GM12878 (cell line): Measurements from ENCODE around the gene LRRC39. TPM values are rescaled to one million over a fixed set of nuclear protein-coding genes. Genes with fewer than 3 reads are reported as not detected.

Experiments
- BCL11A ChIP-seq: IDR thresholded peaks from 2 replicates; pipeline ENCODE4 v1.6.1; 2011; ENCODE audit warnings: low read depth, low read length
- JUNB ChIP-seq: IDR thresholded peaks from 2 replicates; pipeline ENCODE4 v1.6.1; 2016; ENCODE audit warnings: antibody characterized with exemption, mild to moderate bottlenecking
- MEF2A ChIP-seq: IDR thresholded peaks from 2 replicates; pipeline ENCODE4 v1.6.1; 2011; ENCODE audit warnings: low read depth, mild to moderate bottlenecking, low read length, moderate library complexity; ENCODE audit not compliant: insufficient read depth
- MEF2B ChIP-seq: fragments of 450-650 bp; IDR thresholded peaks from 2 replicates; pipeline ENCODE4 v1.6.1; 2018; ENCODE audit warnings: mild to moderate bottlenecking, moderate library complexity; ENCODE audit not compliant: partially characterized antibody, poor library complexity, severe bottlenecking
- MXI1 ChIP-seq: fragments of 150-350 bp; IDR thresholded peaks from 2 replicates; pipeline ENCODE4 v1.6.1; 2011; ENCODE audit warnings: low read depth, mild to moderate bottlenecking, inconsistent platforms, low read length, improper control_type of control experiment
- MYC ChIP-seq: IDR thresholded peaks from 2 replicates; pipeline ENCODE4 v1.6.1; 2011; ENCODE audit warnings: mild to moderate bottlenecking, low read length, moderate library complexity, inconsistent platforms; ENCODE audit not compliant: insufficient read depth, insufficient replicate concordance, insufficient read length, severe bottlenecking
- NBN ChIP-seq: fragments of 450-650 bp; IDR thresholded peaks from 2 replicates; pipeline ENCODE4 v1.6.1; 2016
- NFXL1 ChIP-seq: fragments of 450-650 bp; IDR thresholded peaks from 2 replicates; pipeline ENCODE4 v1.6.1; 2017; ENCODE audit warnings: antibody characterized with exemption, mild to moderate bottlenecking, borderline replicate concordance
- NR2C1 ChIP-seq: fragments of 450-650 bp; IDR thresholded peaks from 2 replicates; pipeline ENCODE4 v1.6.1; 2017; ENCODE audit warnings: antibody characterized with exemption, mild to moderate bottlenecking, moderate library complexity
- PML ChIP-seq: IDR thresholded peaks from 2 replicates; pipeline ENCODE4 v1.6.1; 2012; ENCODE audit warnings: low read length, inconsistent platforms
- POLR2AphosphoS5 ChIP-seq: IDR thresholded peaks from 2 replicates; pipeline ENCODE4 v1.6.1; 2011; ENCODE audit warnings: mild to moderate bottlenecking, low read length, inconsistent platforms
- POU2F2 ChIP-seq: IDR thresholded peaks from 3 replicates; pipeline ENCODE4 v1.6.1; 2011; ENCODE audit warnings: low read depth, mild to moderate bottlenecking, low read length, borderline replicate concordance
- RBBP5 ChIP-seq: fragments of 200-600 bp; sonication (generic); conservative IDR thresholded peaks from 2 replicates; pipeline ENCODE4 v1.6.1; 2016
- SMAD1 ChIP-seq: fragments of 450-650 bp; IDR thresholded peaks from 2 replicates; pipeline ENCODE4 v1.6.1; 2018; ENCODE audit warnings: mild to moderate bottlenecking, low read depth; ENCODE audit not compliant: partially characterized antibody
- SPI1 ChIP-seq: IDR thresholded peaks from 2 replicates; pipeline ENCODE4 v1.6.1; 2011; ENCODE audit warnings: low read depth, mild to moderate bottlenecking, low read length, moderate library complexity, borderline replicate concordance; ENCODE audit not compliant: insufficient read depth
- SRF ChIP-seq, 2 experiments: IDR thresholded peaks; 2 replicates each; pipeline ENCODE4 v1.6.1; 2011; ENCODE audit warnings: low read depth in 2 of 2, low read length in 2 of 2, mild to moderate bottlenecking in 1 of 2, moderate library complexity in 1 of 2
- ZSCAN29 ChIP-seq: fragments of 450-650 bp; IDR thresholded peaks from 2 replicates; pipeline ENCODE4 v1.6.1; 2017; ENCODE audit warnings: mild to moderate bottlenecking, moderate library complexity
- polyA plus RNA-seq, 11 experiments: library from polyadenylated mRNA; depleted of rRNA in 4 of 11; unstranded in 6 of 11; stranded (reverse) in 5 of 11; fragments of >200 nt; fragmentation: Nextera tagmentation in 4 of 11; fragmentation: Illumina TruSeq in 1 of 11; extraction: Ambion mirVana in 4 of 11; extraction: Trizol in 1 of 11; gene quantifications; 1 replicate in 1 of 11; 2 replicates in 10 of 11; pipeline versions ENCODE4 v1.2.1 to v1.2.3, GENCODE V29; 2011 to 2016; ENCODE audit warnings: inconsistent platforms in 2 of 11, missing spikeins in 2 of 11, low read depth in 1 of 11
- total RNA-seq, 4 experiments: library from RNA; depleted of rRNA in 3 of 4; stranded (reverse); fragments of >200 nt in 3 of 4; fragmentation: Illumina TruSeq in 1 of 4; extraction: Trizol in 1 of 4; gene quantifications; 2 replicates each; pipeline versions ENCODE4 v1.2.1 to v1.2.3, GENCODE V29; 2013 to 2021
- TF ChIP-seq, protein P1 (sequence below): IDR thresholded peaks from 2 replicates; pipeline ENCODE4 v1.6.1; 2012; ENCODE audit warnings: mild to moderate bottlenecking, low read depth, low read length
- TF ChIP-seq, protein P2 (sequence below): fragments of 450-650 bp; conservative IDR thresholded peaks from 2 replicates; pipeline ENCODE4 v1.6.1; 2017; ENCODE audit warnings: mild to moderate bottlenecking, moderate library complexity
- TF ChIP-seq, protein P3 (sequence below): IDR thresholded peaks from 2 replicates; pipeline ENCODE4 v1.6.1; 2012; ENCODE audit warnings: low read length, inconsistent platforms
- TF ChIP-seq, protein P4 (sequence below): IDR thresholded peaks from 2 replicates; pipeline ENCODE4 v1.6.1; 2011; ENCODE audit warnings: borderline replicate concordance, low read depth, mild to moderate bottlenecking, moderate library complexity, low read length; ENCODE audit not compliant: insufficient read depth, poor library complexity, severe bottlenecking

LRRC39 gene
- total and polyA plus RNA-seq, 10 of the 15 experiments (the other 5 are each of a cell fraction or from before 2014, with no cell fraction given), result 0.23 to 1.1 (median 0.56) TPM

DNA sequence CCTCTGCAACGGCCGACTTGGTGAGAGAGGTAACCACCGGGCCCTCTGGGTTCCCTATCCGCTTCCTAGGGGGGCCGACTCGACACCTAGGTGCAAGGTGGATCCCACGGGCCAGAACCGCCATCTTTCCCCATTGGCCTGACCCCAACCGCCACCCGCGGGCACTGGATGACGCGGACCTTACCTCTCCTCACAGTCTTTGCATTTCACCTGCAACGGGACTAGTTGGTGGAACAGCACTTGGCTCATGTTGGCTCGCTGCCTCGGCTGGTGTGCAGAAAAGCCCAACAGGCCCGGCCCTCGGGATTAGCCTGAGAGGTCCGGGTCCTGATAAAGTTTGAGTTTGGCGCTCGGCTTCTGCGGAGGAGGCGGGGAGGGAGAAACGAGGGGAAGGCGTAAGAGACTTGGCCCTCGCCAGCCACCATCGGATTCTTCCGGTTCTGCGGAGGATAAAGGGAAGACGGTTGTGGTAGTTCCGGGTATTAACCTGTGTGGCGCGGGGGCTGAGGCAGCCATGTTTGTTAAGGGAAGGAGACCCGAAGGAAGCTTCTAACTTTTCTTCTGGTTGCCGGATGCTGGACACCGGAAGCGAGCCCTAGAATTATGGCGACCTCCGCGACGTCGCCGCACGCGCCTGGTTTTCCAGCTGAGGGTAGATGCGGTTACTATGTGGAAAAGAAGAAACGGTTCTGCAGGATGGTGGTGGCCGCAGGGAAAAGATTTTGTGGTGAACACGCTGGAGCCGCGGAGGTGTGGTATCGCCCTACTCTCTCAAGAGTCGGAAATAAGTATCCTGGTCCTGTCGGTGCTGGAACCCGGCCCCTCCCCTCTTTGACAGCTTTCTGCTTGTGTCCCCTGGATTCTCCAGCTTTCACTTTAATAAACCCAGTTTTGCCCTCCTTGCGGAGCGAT lies 45.2 kb downstream of the LRRC39 start, which contains the start of the genes SASS6 and TRMT13 (continued):
- TF ChIP-seq MYC (peak; percentile 34), RBBP5 (no peak), SMAD1 (peak; percentile 10), MEF2A (peak; percentile 54; the same call in 1 of the 2 replicates), MXI1 (peak; percentile 99), NBN (peak; percentile 96), JUNB (peak; percentile 2; the same call in 1 of the 2 replicates), PML (no peak; the same call in 1 of the 2 replicates), SPI1 (peak; percentile 16; the same call in 1 of the 2 replicates), MEF2B (peak; percentile 27), POU2F2 (no peak; the same call in 2 of the 3 replicates), NR2C1 (peak; percentile 85), ZSCAN29 (no peak), POLR2AphosphoS5 (peak; percentile 73), NFXL1 (no peak), BCL11A (no peak), SRF (IDR thresholded peaks at IDR 0.05; ENCODE audit: low read depth in 2 of 2, low read length in 2 of 2) (peak in 1 of 2 experiments; percentile 58; a peak in 1 of 4 replicates)
- TF ChIP-seq, protein P1, sequence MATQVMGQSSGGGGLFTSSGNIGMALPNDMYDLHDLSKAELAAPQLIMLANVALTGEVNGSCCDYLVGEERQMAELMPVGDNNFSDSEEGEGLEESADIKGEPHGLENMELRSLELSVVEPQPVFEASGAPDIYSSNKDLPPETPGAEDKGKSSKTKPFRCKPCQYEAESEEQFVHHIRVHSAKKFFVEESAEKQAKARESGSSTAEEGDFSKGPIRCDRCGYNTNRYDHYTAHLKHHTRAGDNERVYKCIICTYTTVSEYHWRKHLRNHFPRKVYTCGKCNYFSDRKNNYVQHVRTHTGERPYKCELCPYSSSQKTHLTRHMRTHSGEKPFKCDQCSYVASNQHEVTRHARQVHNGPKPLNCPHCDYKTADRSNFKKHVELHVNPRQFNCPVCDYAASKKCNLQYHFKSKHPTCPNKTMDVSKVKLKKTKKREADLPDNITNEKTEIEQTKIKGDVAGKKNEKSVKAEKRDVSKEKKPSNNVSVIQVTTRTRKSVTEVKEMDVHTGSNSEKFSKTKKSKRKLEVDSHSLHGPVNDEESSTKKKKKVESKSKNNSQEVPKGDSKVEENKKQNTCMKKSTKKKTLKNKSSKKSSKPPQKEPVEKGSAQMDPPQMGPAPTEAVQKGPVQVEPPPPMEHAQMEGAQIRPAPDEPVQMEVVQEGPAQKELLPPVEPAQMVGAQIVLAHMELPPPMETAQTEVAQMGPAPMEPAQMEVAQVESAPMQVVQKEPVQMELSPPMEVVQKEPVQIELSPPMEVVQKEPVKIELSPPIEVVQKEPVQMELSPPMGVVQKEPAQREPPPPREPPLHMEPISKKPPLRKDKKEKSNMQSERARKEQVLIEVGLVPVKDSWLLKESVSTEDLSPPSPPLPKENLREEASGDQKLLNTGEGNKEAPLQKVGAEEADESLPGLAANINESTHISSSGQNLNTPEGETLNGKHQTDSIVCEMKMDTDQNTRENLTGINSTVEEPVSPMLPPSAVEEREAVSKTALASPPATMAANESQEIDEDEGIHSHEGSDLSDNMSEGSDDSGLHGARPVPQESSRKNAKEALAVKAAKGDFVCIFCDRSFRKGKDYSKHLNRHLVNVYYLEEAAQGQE, result no peak
- TF ChIP-seq, protein P2, sequence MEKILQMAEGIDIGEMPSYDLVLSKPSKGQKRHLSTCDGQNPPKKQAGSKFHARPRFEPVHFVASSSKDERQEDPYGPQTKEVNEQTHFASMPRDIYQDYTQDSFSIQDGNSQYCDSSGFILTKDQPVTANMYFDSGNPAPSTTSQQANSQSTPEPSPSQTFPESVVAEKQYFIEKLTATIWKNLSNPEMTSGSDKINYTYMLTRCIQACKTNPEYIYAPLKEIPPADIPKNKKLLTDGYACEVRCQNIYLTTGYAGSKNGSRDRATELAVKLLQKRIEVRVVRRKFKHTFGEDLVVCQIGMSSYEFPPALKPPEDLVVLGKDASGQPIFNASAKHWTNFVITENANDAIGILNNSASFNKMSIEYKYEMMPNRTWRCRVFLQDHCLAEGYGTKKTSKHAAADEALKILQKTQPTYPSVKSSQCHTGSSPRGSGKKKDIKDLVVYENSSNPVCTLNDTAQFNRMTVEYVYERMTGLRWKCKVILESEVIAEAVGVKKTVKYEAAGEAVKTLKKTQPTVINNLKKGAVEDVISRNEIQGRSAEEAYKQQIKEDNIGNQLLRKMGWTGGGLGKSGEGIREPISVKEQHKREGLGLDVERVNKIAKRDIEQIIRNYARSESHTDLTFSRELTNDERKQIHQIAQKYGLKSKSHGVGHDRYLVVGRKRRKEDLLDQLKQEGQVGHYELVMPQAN, result peak; percentile 99
- TF ChIP-seq, protein P3, sequence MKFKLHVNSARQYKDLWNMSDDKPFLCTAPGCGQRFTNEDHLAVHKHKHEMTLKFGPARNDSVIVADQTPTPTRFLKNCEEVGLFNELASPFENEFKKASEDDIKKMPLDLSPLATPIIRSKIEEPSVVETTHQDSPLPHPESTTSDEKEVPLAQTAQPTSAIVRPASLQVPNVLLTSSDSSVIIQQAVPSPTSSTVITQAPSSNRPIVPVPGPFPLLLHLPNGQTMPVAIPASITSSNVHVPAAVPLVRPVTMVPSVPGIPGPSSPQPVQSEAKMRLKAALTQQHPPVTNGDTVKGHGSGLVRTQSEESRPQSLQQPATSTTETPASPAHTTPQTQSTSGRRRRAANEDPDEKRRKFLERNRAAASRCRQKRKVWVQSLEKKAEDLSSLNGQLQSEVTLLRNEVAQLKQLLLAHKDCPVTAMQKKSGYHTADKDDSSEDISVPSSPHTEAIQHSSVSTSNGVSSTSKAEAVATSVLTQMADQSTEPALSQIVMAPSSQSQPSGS, result no peak
- TF ChIP-seq, protein P4, sequence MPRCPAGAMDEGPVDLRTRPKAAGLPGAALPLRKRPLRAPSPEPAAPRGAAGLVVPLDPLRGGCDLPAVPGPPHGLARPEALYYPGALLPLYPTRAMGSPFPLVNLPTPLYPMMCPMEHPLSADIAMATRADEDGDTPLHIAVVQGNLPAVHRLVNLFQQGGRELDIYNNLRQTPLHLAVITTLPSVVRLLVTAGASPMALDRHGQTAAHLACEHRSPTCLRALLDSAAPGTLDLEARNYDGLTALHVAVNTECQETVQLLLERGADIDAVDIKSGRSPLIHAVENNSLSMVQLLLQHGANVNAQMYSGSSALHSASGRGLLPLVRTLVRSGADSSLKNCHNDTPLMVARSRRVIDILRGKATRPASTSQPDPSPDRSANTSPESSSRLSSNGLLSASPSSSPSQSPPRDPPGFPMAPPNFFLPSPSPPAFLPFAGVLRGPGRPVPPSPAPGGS, result no peak
